HG03135 (cell line): ENCODE data around the gene SRD5A3.

Experiments used
- ATAC-seq: cut with Tn5 transposase; IDR thresholded peaks from one replicate; pipeline ENCODE4 v1.9.1; 2021; ENCODE audit warnings: mild to moderate bottlenecking, moderate library complexity; ENCODE audit not compliant: unreplicated experiment

The SRD5A3 gene

DNA sequence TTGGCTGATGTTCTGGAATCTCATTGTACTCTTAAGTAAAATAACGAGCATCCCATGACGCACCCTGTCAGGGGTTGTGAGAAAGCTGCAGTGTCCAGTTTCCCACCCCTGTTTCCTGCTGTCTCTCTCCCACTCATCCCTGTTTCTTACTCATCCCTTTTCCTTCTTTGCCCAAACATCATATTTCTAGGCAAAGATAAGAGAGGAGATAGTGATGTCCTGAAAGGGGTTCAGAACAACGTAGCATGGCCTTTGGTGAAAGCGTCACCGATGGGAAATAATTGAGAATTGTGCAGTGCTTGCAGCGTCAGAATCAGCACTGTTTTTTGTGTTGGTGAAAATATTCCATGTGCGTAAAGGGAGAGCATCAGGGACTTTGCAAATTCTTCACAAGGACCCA is 26.2 kb downstream of the SRD5A3 start:
- ATAC-seq = no peak

GRCh38 chr4:55373461-55373860 is 27.4 kb downstream of the SRD5A3 start:
- ATAC-seq = no peak

DNA sequence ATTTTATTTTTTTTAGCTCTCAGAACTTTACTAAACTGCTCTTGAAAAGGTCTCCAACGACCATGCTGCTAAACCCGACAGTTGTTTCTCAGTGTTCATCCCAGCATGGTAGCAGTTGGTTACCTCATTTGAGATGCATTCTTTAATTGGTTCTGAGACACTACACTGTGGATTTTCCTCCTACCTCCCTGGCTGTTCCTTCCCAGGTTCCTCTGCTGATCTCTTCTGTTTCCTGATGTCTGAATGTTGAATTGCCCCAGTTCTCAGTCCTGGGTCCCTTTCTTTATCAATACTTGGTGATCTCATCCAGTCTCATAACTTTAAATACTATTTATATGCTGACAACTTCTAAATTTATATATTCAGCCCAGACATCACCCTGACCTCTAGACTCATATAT is 30.7 kb downstream of the SRD5A3 start:
- ATAC-seq = no peak

GRCh38 chr4:55378617-55379467 is 32.8 kb downstream of the SRD5A3 start:
- no peak for ATAC-seq

- no peak for ATAC-seq
These were observed 34.5 kb downstream of the SRD5A3 start for GRCh38 chr4:55380576-55380975.

GRCh38 chr4:55381502-55381901 is 35.5 kb downstream of the SRD5A3 start:
- ATAC-seq = no peak

- ATAC-seq = no peak
These were observed 36.5 kb downstream of the SRD5A3 start for GRCh38 chr4:55382488-55383003.

GRCh38 chr4:55385201-55385649 is 39.2 kb downstream of the SRD5A3 start:
- no peak for ATAC-seq

DNA sequence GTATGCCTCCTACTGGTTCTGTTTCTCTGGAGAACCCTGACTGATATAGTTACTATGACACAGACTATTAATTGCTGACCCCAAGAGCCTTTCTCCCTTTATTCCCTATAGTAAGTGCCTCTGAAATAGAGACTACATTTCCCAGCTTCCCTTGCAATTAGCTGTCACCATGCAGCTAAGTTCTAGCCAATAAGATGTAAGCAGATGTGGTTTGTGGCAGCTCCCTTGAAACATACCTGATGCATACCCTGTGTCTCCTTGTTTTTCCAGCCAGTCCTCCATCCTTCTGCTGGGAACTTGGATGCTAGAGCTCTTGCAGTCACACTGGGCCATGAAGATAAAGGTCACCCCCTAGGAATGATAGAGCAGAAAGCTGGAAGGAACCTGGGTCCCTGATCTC is 40.0 kb downstream of the SRD5A3 start:
- peak; percentile 71 for ATAC-seq

GRCh38 chr4:55386840-55387239 is 40.8 kb downstream of the SRD5A3 start:
- ATAC-seq = no peak

DNA sequence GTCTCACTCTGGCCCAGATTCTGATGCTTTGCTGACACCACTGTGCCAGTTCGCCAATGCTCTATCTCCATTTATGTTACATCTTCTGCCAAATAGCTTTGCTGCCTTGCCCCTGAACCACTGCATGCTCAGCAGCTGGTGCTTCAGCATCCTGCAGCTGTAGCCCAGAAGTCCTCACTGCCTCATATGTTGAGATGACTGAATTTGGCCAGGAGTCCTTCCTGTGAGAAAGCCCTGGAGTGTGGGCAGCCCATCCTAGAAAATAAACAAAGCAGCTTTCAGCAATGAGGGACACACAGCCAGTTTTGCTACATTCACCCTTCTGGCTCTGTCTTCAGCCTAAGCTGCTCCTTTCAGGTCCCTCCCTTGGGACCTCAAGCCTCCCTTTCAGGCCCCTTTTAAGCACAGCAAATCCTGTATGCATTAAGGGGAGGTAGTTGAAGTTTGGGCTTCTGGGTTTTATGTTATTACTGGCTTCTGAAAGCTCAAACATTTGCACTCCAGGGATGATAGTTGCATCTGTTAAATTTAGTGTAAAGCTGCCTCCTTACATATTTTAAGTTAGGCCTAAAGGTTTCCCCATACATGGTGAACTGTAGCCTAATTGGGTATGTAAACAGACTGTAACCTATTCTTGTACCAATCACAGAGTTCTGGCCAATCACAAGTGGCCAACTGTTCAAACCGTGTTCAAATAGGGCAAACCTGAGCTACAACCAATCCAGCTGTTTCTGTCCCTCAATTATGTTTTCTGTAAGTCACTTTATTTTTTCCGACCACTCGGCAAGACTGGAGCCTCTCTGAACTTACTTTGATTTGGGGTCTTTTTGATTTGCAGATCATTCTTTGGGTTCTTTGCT is 47.6 kb downstream of the SRD5A3 start:
- ATAC-seq = no peak

- no peak for ATAC-seq
These were observed 49.1 kb downstream of the SRD5A3 start for GRCh38 chr4:55395218-55395528.

- peak; percentile 94 for ATAC-seq
These were observed 49.7 kb downstream of the SRD5A3 start, which contains the start of gene TMEM165 for GRCh38 chr4:55395529-55396307. TMEM165 (plus strand) TSS chr4:55395957; CDS start chr4:55396190, 233 bp downstream.

- ATAC-seq = peak; percentile 37
These were observed 50.5 kb downstream of the SRD5A3 start for GRCh38 chr4:55396308-55397125.

- ATAC-seq = no peak
These were observed 51.0 kb downstream of the SRD5A3 start for GRCh38 chr4:55397126-55397436.

DNA sequence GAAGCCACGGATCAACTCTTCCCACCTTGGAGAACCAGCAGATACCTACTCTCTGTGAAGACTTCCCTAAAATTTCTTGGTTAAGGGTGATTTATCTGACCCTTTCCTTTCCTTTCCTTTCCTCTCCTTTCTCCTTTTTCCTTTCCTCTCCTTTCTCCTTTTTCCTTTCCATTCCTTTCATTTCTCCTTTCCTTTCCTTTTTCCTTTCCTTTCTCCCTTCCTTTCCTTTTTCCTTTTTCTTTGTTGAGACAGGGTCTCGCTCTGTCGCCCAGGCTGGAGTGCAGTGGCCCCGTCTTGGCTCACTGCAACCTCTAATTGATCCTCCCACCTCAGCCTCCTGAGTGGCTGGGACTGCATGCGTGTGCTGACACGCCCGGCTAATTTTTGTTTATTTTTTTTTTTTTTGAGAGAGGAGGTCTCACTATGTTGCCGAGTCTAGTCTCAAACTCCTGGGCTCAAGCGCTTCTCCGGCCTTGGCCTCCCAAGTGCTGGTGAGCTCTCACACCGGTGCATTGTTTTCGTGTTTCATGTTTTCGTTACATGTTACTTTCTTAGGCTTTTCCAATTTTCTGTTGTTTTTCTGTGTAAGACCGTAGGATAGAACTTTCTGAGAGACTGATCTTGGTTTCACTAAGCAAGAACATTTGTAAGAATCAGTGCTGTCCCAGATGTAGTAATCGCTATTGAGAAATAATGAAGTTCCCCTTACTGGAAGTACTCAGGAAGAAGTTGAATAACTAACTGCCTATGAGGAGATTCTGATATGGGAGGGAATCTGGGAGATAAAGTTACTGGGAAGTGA is 51.7 kb downstream of the SRD5A3 start:
- ATAC-seq = no peak

DNA sequence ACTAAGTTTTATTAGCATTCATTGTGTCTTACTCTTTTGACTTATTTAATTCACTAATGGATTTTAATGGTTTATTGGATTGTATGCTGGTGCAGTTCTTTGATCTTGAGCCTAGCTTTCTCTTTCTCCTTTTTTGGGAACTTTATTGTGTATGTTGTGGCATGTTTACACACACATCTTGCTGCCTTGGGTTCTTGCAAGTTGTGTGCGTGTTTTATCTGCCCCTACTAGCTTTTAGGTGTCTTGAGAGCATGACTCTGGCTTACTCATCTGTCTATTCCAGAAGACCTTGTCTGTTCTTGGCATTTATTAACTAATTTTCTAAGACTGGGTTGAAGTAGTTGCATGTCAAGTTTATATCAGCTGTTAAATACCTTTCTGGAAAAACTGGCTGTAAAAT is 52.4 kb downstream of the SRD5A3 start:
- no peak for ATAC-seq

DNA sequence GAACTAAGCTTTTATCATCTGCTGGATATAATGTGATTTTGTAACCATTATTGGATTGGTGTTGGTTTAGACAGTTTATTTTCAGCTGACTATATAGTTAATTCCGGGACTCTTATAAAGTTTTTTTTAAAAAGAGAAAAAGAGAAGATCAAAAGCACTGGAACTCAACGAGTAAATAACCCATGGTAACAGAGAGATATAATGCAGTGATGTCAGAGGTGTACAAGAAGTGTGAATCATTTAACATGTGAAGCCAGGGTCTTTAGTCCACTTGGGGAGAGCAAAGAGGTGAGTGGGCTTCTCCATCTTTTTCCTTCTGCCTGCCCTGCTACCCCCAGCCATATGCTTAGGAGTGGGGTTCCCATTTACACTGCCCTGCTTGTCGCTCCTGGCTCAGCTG is 52.9 kb downstream of the SRD5A3 start:
- no peak for ATAC-seq

DNA sequence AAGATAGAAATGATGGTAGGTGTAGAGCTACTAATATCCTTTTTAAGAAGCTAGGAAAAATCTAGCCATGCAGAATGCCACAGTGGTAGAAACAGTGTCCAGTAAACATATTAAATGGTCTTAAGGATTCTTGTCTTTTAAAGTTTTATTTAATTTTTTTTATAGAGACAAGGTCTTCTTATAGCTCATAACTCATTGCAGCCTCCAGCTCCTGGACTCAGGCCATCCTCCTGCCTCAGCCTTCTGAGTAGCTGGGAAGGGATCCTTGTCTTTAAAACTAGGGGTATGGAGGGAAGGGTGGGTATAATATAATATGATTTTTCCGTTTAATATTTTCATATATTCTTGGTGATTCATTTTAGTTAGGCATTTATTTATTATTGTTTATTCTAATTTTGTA is 53.5 kb downstream of the SRD5A3 start:
- no peak for ATAC-seq
